Neural cell (in vitro differentiated cells): Measurements from ENCODE around the gene PDE4D. TPM values are rescaled to one million over a fixed set of nuclear protein-coding genes. Genes with fewer than 3 reads are reported as not detected.

ENCODE experiments used
- H2AFZ ChIP-seq: fragments of 200-600, 300-800 bp; sonication (generic), shearing (Covaris generic); 2 replicates; pipeline ENCODE4 v1.6.0; 2014; ENCODE audit warnings: low read depth, mild to moderate bottlenecking, antibody characterized with exemption, low read length, moderate library complexity
- H3F3A ChIP-seq: fragments of 200-600 bp; shearing (Covaris generic); 2 replicates; pipeline ENCODE4 v1.6.1; 2016; ENCODE audit warnings: mild to moderate bottlenecking, moderate library complexity, mixed read lengths, antibody characterized with exemption, low read length; ENCODE audit not compliant: insufficient read depth, poor library complexity, severe bottlenecking
- H3K27ac ChIP-seq: fragments of 200-600, 300-800 bp; sonication (generic), shearing (Covaris generic); 2 replicates; pipeline ENCODE4 v1.5.1; 2014; ENCODE audit warnings: mild to moderate bottlenecking, low read length, moderate library complexity
- H3K27me3 ChIP-seq: fragments of 300-800, 200-600 bp; sonication (generic), shearing (Covaris generic); 2 replicates; pipeline ENCODE4 v1.6.0; 2014; ENCODE audit warnings: mild to moderate bottlenecking, low read depth, low read length, moderate library complexity; ENCODE audit not compliant: insufficient read depth
- H3K36me3 ChIP-seq: fragments of 300-800, 200-600 bp; sonication (generic), shearing (Covaris generic); 2 replicates; pipeline ENCODE4 v1.5.1; 2014; ENCODE audit warnings: mild to moderate bottlenecking, antibody characterized with exemption, low read length, moderate library complexity; ENCODE audit not compliant: insufficient read depth
- H3K4me2 ChIP-seq: fragments of 300-800, 200-600 bp; sonication (generic), shearing (Covaris generic); 2 replicates; pipeline ENCODE4 v1.6.0; 2014; ENCODE audit warnings: mild to moderate bottlenecking, low read length
- H3K4me3 ChIP-seq: fragments of 300-800, 200-600 bp; sonication (generic), shearing (Covaris generic); 2 replicates; pipeline ENCODE4 v1.5.1; 2014; ENCODE audit warnings: mild to moderate bottlenecking, low read length, moderate library complexity
- H3K79me2 ChIP-seq: fragments of 200-600 bp; shearing (Covaris generic); replicated peaks from 2 replicates; pipeline ENCODE4 v1.6.0; 2014; ENCODE audit warnings: mild to moderate bottlenecking, low read length, moderate library complexity; ENCODE audit not compliant: insufficient read depth
- H3K9ac ChIP-seq: fragments of 300-800, 200-600 bp; sonication (generic), shearing (Covaris generic); 2 replicates; pipeline ENCODE4 v1.6.1; 2016; ENCODE audit warnings: mild to moderate bottlenecking, low read length, mixed read lengths
- H3K9me2 ChIP-seq: fragments of 200-600 bp; shearing (Covaris generic); 2 replicates; pipeline ENCODE4 v1.6.1; 2016; ENCODE audit warnings: mild to moderate bottlenecking, low read length, mixed read lengths; ENCODE audit not compliant: insufficient read depth
- H3K9me3 ChIP-seq: fragments of 200-600, 300-800 bp; sonication (generic), shearing (Covaris generic); 2 replicates; pipeline ENCODE4 v1.6.1; 2016; ENCODE audit warnings: mild to moderate bottlenecking, mixed run types, low read length, moderate library complexity, mixed read lengths
- H4K20me1 ChIP-seq: fragments of 200-600 bp; shearing (Covaris generic); 2 replicates; pipeline ENCODE4 v1.6.1; 2016; ENCODE audit warnings: mild to moderate bottlenecking, mixed run types; ENCODE audit not compliant: insufficient read depth
- CTCF ChIP-seq: fragments of 450-650 bp; IDR thresholded peaks from 2 replicates; pipeline ENCODE4 v1.5.1; 2014; ENCODE audit warnings: antibody characterized with exemption, mild to moderate bottlenecking, moderate library complexity; ENCODE audit not compliant: poor library complexity, severe bottlenecking
- EP300 ChIP-seq: fragments of 450-650 bp; conservative IDR thresholded peaks from 2 replicates; pipeline ENCODE4 v1.6.1; 2014; ENCODE audit warnings: antibody characterized with exemption, mild to moderate bottlenecking, moderate library complexity; ENCODE audit not compliant: poor library complexity, severe bottlenecking
- EZH2 ChIP-seq: fragments of 200-600, 300-800 bp; shearing (Covaris generic), sonication (generic); IDR thresholded peaks from 2 replicates; pipeline ENCODE4 v1.6.1; 2014; ENCODE audit warnings: antibody characterized with exemption, low read length, borderline replicate concordance, mild to moderate bottlenecking; ENCODE audit not compliant: insufficient read depth, poor library complexity, severe bottlenecking
- MXI1 ChIP-seq: fragments of 450-650 bp; conservative IDR thresholded peaks from 2 replicates; pipeline ENCODE4 v1.6.1; 2014; ENCODE audit warnings: antibody characterized with exemption, mild to moderate bottlenecking; ENCODE audit not compliant: poor library complexity, severe bottlenecking
- POLR2AphosphoS5 ChIP-seq: IDR thresholded peaks from 2 replicates; pipeline ENCODE4 v1.6.1; 2012
- RAD21 ChIP-seq: fragments of 450-650 bp; conservative IDR thresholded peaks from 2 replicates; pipeline ENCODE4 v1.6.1; 2014; ENCODE audit warnings: antibody characterized with exemption, mild to moderate bottlenecking, moderate library complexity
- REST ChIP-seq: IDR thresholded peaks from 2 replicates; pipeline ENCODE4 v1.6.1; 2012; ENCODE audit warnings: borderline replicate concordance
- SMC3 ChIP-seq: fragments of 450-650 bp; conservative IDR thresholded peaks from 2 replicates; pipeline ENCODE4 v1.6.1; 2014; ENCODE audit warnings: antibody characterized with exemption, mild to moderate bottlenecking, moderate library complexity; ENCODE audit not compliant: poor library complexity
- TAF1 ChIP-seq: IDR thresholded peaks from 2 replicates; pipeline ENCODE4 v1.6.1; 2012; ENCODE audit warnings: low read depth
- polyA plus RNA-seq: library from polyadenylated mRNA; depleted of rRNA; stranded (reverse); fragments of >200 nt; gene quantifications from 2 replicates; pipeline ENCODE4 v1.2.3, GENCODE V29; 2014

PDE4D gene
- polyA plus RNA-seq, 1 donor from 2014 or later, result 42.8 TPM

GRCh38 chr5:58979090-58979489, 914.4 kb downstream of the PDE4D start:
- Histone ChIP-seq H3K4me2 (no peak overlapping the region), H3K27me3 (no peaks in the 10 kb centered on the region), H2AFZ (no peak overlapping the region), H3K9ac (no peak overlapping the region), H3K79me2 (no peaks in the 10 kb centered on the region), H3K27ac (no peak overlapping the region), H3K9me3 (no peaks in the 10 kb centered on the region), H3F3A (no peaks in the 10 kb centered on the region), H3K9me2 (no peaks in the 10 kb centered on the region), H3K36me3 (peaks cover 12% of the 10 kb centered on the region), H3K4me3 (no peak overlapping the region), H4K20me1 (no peaks in the 10 kb centered on the region)
- no peak for TF ChIP-seq EZH2
- TF ChIP-seq EP300, result no peak
- no peak for TF ChIP-seq RAD21
- TF ChIP-seq SMC3, result no peak
- no peak for TF ChIP-seq TAF1
- no peak for TF ChIP-seq REST
- no peak for TF ChIP-seq CTCF
- no peak for TF ChIP-seq POLR2AphosphoS5
- TF ChIP-seq MXI1, result no peak

GRCh38 chr5:58974601-58975000, 918.9 kb downstream of the PDE4D start:
- TF ChIP-seq TAF1, result no peak
- TF ChIP-seq POLR2AphosphoS5, result no peak
- TF ChIP-seq CTCF, result no peak
- no peak for TF ChIP-seq EZH2
- TF ChIP-seq MXI1, result no peak
- no peak for TF ChIP-seq EP300
- no peak for TF ChIP-seq SMC3
- TF ChIP-seq REST, result no peak
- TF ChIP-seq RAD21, result no peak
- H3K4me2 ChIP-seq, result no peak overlapping the region
- no peaks in the 10 kb centered on the region for H3K79me2 ChIP-seq
- peaks cover 11% of the 10 kb centered on the region for H3K36me3 ChIP-seq
- H4K20me1 ChIP-seq, result no peaks in the 10 kb centered on the region
- H3K27me3 ChIP-seq, result no peaks in the 10 kb centered on the region
- no peaks in the 10 kb centered on the region for H3F3A ChIP-seq
- H3K9me2 ChIP-seq, result no peaks in the 10 kb centered on the region
- no peak overlapping the region for H3K27ac ChIP-seq
- no peak overlapping the region for H2AFZ ChIP-seq
- no peak overlapping the region for H3K9ac ChIP-seq
- H3K4me3 ChIP-seq, result no peak overlapping the region
- H3K9me3 ChIP-seq, result no peaks in the 10 kb centered on the region
